CD4-positive, alpha-beta T cell treated with Interleukin-21 for 1 hour (primary cell): Measurements from ENCODE around the gene IGFBP6.

ENCODE experiments used
- DNase-seq: peaks from one replicate; pipeline ENCODE4 v3.0.0-alpha.2; 2020

IGFBP6 gene

DNA sequence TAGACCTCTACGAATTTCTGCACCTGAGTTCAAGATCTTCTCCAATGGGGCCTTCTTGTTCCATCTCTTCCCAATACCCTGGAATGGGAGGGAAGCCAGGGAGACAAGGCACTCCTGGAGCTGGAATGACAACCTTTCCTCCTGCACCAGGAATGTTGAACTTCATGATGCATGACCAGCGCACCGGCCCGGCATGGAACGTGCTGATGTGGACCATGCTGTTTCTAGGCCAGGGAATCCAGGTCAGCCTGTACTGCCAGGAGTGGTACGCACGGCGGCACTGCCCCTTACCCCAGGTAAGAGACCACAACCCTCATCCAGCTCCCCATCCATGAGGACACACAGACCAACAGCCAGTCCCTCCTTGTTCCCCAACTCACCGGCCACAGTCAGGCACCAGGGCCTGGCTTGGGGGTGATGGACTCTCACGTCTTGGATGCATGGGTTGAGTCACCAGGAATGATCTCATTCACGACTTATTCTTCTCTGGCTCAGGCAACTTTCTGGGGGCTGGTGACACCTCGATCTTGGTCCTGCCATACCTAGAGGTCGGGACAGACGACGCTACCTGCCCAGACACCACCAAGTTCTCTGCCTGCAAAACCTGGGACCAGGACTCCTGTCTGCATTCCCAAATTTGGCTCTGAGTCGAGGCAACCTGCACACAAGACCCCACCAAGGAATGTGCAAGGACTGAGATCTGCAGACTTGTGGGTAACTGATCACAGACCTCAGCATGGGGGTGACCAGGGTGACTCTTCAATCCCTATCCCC, 26.3 kb downstream of the IGFBP6 start:
- no peak for DNase-seq

DNA sequence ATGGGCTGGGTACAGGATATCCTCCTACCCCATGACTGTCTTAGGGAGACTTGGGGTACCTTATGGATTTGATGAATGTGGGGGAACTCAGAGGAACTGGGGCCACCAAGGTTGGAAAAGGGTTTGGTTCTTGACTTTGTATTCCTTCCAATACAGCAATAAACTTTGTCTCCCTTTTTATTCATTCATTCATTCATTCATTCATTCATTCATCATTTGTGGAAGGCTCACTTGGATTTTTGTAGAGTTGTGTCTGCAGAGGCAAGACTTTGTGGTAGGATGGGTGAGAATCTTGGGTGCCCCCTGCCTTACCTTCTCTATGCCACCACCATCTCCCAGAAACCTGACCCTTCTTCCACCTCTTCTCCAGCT, 26.9 kb downstream of the IGFBP6 start:
- DNase-seq = no peak

DNA sequence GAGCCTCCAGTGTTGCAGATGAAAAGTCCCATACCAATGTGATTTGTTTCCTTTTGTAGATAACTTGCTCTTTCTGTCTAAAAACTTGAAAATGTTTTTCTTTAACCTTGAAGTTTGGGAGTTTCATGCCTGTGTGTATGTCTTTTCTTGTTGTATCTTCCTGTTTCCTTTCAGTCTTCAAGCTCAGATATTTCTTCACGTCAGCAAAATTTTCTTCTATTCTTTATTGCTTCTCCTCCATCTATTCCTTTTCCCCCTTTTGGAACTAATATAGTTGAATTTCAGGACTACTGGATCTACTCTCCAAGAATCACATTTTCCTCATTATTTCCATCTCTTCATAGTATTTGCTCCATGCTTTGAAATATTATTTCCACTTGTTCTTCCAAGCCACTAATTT, 29.7 kb downstream of the IGFBP6 start:
- no peak for DNase-seq

DNA sequence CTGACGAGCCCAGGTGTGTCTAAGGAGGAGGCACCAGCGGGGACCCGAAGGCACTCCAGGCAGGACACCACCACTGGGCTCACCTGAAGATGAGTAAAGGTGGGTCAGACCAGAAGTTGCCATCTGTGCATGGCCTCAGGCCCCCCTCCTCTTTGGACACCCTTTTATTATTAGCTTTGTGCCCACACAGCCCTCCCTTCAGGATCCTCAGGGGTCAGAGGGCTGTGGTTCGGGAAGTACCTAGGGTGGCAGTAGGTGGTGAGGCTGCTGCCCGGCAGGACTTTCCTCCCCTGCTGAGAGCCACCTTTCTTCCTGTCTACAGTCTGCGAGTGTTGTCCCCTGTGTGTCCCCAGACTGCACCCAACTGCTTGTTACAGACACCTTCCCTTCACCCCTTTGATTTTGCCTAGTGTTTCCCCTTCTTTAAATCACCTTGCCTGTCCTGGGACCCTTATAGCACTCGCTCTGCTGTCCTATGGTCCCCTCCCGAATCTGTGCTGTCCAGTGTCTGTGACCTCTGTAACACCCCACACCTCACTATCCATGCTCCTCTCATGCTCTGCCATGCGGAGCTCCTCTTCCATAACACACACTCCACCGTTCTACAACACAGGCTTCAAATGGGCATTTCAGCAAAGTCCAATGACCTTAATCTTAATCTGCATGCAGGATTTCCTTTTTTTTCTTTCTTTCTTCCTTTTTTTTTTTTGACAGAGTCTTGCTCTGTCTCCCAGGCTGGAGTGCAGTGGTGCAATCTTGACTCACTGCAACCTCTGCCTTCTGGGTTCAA, 31.5 kb downstream of the IGFBP6 start:
- DNase-seq = no peak

DNA sequence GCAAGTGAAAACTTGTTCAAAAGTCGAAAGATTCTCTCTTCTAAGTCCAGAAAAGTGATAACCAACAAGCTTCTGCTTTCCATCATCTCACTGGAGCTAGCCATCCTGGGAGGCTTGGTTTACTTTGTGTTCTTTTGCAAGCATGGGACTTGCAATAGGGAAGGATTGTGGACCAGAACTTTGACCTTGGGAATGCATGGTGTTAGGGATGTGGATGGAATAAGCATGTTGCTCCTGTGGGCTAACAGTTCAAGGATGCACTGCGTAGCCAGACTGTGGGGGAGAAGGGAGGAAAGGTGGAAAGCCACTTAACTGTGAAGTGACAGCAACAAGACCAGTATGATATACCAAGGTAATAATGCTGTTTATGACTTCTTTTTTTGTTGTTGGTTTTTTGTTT, 34.4 kb downstream of the IGFBP6 start:
- no peak for DNase-seq

DNA sequence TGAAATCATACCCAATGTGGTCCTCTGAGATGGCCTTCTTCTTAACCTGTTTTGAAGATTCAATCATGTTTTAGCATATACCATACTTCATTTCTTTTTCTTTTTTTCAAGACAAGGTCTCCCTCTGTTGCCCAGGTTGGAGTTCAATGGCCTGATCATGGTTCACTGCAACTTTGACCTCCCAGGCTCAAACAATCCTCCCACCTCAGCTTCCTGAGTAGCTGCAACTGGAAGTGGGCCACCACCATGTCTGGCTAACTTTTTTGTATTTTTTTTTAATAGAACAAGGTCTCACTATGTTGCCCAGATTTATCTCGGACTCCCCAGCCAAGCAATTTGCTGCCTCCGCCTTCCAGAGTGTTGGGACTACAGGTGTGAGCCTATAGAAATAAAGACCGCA, 36.3 kb downstream of the IGFBP6 start:
- DNase-seq = no peak

DNA sequence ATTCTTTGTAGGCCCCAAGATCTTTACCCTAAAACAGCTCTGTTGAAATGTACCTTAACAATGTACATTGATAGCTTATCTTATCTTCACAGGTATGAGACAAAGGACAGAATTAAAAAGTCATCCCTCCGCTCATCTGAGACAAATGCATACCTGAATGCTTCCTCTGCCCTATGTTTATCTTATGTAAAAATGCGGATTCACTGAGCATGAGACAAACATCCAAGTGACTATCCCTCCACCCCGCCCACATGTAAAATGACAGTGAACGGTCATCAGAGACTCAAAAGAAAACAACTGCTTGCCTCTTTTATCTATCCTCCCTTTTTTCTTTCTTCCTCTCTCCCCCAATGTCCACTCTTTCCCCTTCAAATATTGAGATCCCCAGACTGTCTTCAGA, 45.9 kb downstream of the IGFBP6 start:
- no peak for DNase-seq

DNA sequence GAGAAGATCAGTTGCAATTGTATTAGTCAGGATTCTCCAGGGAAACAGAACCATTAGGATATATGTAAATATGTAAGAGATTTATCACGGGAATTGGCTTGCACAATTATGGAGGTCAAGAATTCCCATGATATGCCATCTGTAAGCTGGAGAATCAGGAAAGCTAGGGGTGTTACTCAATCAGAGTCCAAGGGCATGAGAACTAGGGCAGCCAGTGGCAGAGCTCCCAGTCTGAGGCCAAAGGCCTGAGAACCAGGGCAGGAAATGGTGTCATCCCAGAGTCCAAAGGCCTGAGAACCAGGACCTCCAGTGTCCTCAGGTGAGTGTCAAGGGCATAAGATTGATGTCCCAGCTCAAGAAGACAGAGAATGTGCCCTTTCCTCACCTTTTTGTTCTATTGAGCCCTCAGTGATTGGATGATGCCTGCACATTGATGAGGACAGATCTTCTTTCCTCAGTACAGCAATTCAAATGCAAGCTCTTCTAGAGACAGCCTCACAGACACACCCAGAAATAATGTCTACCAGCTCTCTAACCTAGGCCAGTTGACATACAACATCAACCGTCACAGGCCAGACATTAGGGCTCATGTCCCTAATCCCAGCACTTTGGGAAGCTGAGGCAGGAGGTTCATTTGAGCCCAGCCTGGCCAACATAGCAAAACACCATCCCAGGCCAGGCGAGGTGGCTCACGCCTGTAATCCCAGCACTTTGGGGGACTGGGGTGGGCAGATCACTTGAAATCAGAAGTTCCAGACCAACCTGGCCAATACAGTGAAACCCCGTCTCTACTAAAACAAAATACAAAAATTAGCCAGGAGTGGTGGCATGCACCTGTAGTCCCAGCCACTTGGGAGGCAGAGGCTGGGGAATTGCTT, 48.2 kb downstream of the IGFBP6 start:
- DNase-seq = no peak

DNA sequence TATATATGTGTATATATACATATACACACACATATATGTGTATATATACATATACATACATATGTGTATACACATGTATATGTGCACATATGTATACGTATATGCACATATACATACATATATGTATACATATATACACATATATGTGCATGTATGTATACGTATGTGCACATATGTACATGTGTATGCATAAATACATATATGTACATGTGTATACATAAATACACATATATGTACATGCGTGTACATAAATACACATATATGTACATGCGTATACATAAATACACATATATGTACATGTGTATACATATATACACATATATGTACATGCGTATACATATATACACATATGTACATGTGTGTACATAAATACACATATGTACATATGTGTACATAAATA, 49.7 kb downstream of the IGFBP6 start:
- DNase-seq = no peak

DNA sequence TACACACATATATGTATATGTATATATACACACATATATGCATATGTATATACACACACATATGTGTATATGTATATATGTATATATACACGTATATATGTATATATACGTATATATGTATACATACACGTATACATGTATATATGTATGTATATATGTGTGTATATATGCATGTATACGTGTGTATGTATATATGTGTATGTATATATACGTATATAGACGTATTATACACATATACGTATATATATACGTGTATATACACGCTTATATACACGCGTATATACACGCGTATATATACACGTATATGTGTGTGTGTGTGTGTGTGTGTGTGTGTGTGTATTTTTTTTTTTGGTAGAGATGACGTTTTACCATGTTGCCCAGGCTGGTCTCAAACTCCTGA, 50.2 kb downstream of the IGFBP6 start:
- no peak for DNase-seq

DNA sequence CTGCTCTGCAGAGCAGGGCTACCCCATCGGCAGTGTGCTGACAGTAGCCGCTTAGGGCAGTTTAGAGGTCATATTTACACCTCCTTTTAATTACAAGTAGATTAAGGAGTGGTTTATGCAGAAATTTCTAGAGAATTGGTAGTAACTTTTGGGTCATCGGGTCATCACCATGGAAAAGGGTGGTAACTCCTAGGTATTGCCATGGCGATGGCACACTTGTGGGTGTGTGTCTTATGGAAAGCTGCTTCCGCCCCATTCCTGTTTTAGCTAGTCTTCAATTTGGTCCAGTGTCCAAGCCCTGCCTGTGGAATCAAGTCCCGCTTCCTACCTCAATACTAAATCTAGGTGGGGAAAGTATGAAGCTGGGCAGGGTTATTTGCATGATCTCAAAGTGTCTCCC, 53.6 kb downstream of the IGFBP6 start:
- no peak for DNase-seq
